Panc1 (cell line): ENCODE measurements around the gene CACFD1. TPM values are rescaled to one million over a fixed set of nuclear protein-coding genes. Genes with fewer than 3 reads are reported as not detected.

Experiments
- ATAC-seq: fragments of 200-7000 bp; cut with Tn5 transposase; 2 replicates; pipeline ENCODE4 v1.9.1; 2020; ENCODE audit warnings: mild to moderate bottlenecking, moderate library complexity
- BruUV-seq: library from RNA; stranded (reverse); fragments of 400-500 nt; replicated peaks from 2 replicates; lab custom pipeline; 2021; lab: Mats Ljungman, UMichigan
- CTCF ChIA-PET: fragments of 300-600 bp; sonication (Branson Sonifier 250); formaldehyde crosslinking; loops from one replicate; lab custom pipeline; 2022; ENCODE audit warnings: antibody characterized with exemption; lab: Charles Lee
- POLR2A ChIA-PET: fragments of 300-600 bp; sonication (Branson Sonifier 250); formaldehyde crosslinking; loops from one replicate; lab custom pipeline; 2022; ENCODE audit warnings: antibody characterized with exemption; lab: Charles Lee
- DNase-seq: peaks from one replicate; pipeline ENCODE4 v3.0.0-alpha.2; 2010; ENCODE audit warnings: low read depth, low spot score
- H3K27ac ChIP-seq: 2 replicates; pipeline ENCODE4 v1.5.1; 2011; ENCODE audit warnings: mild to moderate bottlenecking, low read length, inconsistent platforms
- H3K27me3 ChIP-seq: fragments of 200-500 bp; sonication (Bioruptor generic); 2 replicates; pipeline ENCODE4 v1.6.0; 2014; ENCODE audit warnings: low read length, inconsistent platforms; ENCODE audit not compliant: control insufficient read depth, insufficient read depth
- H3K36me3 ChIP-seq: fragments of 200-500 bp; sonication (Bioruptor generic); 2 replicates; pipeline ENCODE4 v1.5.1; 2014; ENCODE audit warnings: inconsistent platforms, mild to moderate bottlenecking, low read length, moderate library complexity; ENCODE audit not compliant: control insufficient read depth, insufficient read depth
- H3K4me1 ChIP-seq: 2 replicates; pipeline ENCODE4 v1.5.1; 2011; ENCODE audit warnings: inconsistent platforms, mild to moderate bottlenecking, low read length, moderate library complexity; ENCODE audit not compliant: control insufficient read depth, insufficient read depth
- H3K4me3 ChIP-seq, 2 experiments: 2 replicates each; pipeline ENCODE4 v1.5.1; 2011 to 2012; ENCODE audit warnings: low read depth in 2 of 2, low read length in 2 of 2, mild to moderate bottlenecking in 2 of 2, inconsistent platforms in 1 of 2, moderate library complexity in 1 of 2
- H3K9me3 ChIP-seq: fragments of 200-500 bp; sonication (Bioruptor generic); 2 replicates; pipeline ENCODE4 v1.5.1; 2014; ENCODE audit warnings: low read depth, mild to moderate bottlenecking, inconsistent platforms, low read length, moderate library complexity; ENCODE audit not compliant: control insufficient read depth, insufficient read depth
- POLR2AphosphoS5 ChIP-seq: IDR thresholded peaks from 2 replicates; pipeline ENCODE4 v1.6.1; 2012; ENCODE audit warnings: mild to moderate bottlenecking, low read depth, low read length, moderate library complexity
- SIN3A ChIP-seq: IDR thresholded peaks from 2 replicates; pipeline ENCODE4 v1.6.1; 2012; ENCODE audit warnings: low read depth, mild to moderate bottlenecking, low read length, moderate library complexity, borderline replicate concordance; ENCODE audit not compliant: insufficient read depth
- TCF7L2 ChIP-seq: IDR thresholded peaks from 2 replicates; pipeline ENCODE4 v1.6.1; 2011; ENCODE audit warnings: mild to moderate bottlenecking, low read depth, low read length, inconsistent platforms
- in situ Hi-C: cut with HindIII; loops from 2 replicates; pipeline ENCODE4 v1.10.0; 2016; ENCODE audit warnings: low sequenced_read_pairs, low pct_unique_long_range_greater_than_20kb
- intact Hi-C: fragments of 100-400 bp; cut with micrococcal nuclease; formaldehyde crosslinking; loops from one replicate; pipeline ENCODE4 v1.10.0; 2022; ENCODE audit not compliant: unreplicated experiment
- total RNA-seq: library from RNA; stranded (reverse); gene quantifications from one replicate; pipeline ENCODE4 v1.2.1, GENCODE V29; 2021; ENCODE audit not compliant: unreplicated experiment
- TF ChIP-seq, protein P1 (sequence below), 2 experiments: IDR thresholded peaks; 2 replicates each; pipeline ENCODE4 v1.6.1; 2011 to 2012; ENCODE audit warnings: low read depth in 2 of 2, control low read depth in 1 of 2, low read length in 1 of 2, mild to moderate bottlenecking in 1 of 2, moderate library complexity in 1 of 2; ENCODE audit not compliant: insufficient read depth in 1 of 2
- TF ChIP-seq, protein P2 (sequence below): fragments of 450-650 bp; IDR thresholded peaks from 2 replicates; pipeline ENCODE4 v1.5.1; 2017; ENCODE audit warnings: mild to moderate bottlenecking

The CACFD1 gene
- total RNA-seq, 1 experiment from 2014 or later, result 13.9 TPM

DNA sequence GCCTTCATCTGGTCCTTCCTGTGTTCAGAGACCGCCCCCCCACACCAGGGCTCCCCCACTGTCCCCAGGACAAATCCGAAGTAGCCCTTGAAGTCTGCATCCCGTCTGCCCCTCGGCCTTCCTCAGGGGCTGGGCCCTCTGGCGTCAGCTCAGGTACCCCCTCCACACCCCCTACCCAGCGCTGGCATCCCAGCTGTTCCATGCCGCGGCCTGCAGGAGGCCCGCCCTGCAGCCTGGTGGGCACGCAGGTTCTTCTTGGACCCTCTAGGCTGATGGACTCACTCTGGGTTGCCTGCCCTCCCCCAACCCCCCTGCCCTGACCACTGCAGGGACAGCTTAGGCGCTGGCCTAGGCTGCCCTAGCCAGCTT, 12.5 kb downstream of the CACFD1 start:
- Histone ChIP-seq H3K9me3 (no peaks in the 10 kb centered on the region), H3K27me3 (no peaks in the 10 kb centered on the region), H3K4me1 (no peaks in the 10 kb centered on the region), H3K4me3 (no peak overlapping the region), H3K27ac (no peak overlapping the region), H3K36me3 (no peaks in the 10 kb centered on the region; the same call in 1 of the 2 replicates)
- CTCF ChIA-PET, result interaction anchor here (0.7 kb wide), 1 partner anchor 14 kb away, joined by 5 read pairs; no protein-coding TSS in a partner anchor
- in situ Hi-C loops, result no loop called here
- DNase-seq (no peak), ATAC-seq (no peak)
- no TSS peak for BruUV-seq
- TF ChIP-seq TCF7L2, result no peak
- TF ChIP-seq, protein P1, sequence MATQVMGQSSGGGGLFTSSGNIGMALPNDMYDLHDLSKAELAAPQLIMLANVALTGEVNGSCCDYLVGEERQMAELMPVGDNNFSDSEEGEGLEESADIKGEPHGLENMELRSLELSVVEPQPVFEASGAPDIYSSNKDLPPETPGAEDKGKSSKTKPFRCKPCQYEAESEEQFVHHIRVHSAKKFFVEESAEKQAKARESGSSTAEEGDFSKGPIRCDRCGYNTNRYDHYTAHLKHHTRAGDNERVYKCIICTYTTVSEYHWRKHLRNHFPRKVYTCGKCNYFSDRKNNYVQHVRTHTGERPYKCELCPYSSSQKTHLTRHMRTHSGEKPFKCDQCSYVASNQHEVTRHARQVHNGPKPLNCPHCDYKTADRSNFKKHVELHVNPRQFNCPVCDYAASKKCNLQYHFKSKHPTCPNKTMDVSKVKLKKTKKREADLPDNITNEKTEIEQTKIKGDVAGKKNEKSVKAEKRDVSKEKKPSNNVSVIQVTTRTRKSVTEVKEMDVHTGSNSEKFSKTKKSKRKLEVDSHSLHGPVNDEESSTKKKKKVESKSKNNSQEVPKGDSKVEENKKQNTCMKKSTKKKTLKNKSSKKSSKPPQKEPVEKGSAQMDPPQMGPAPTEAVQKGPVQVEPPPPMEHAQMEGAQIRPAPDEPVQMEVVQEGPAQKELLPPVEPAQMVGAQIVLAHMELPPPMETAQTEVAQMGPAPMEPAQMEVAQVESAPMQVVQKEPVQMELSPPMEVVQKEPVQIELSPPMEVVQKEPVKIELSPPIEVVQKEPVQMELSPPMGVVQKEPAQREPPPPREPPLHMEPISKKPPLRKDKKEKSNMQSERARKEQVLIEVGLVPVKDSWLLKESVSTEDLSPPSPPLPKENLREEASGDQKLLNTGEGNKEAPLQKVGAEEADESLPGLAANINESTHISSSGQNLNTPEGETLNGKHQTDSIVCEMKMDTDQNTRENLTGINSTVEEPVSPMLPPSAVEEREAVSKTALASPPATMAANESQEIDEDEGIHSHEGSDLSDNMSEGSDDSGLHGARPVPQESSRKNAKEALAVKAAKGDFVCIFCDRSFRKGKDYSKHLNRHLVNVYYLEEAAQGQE (IDR thresholded peaks at IDR 0.05; ENCODE audit: insufficient read depth in 1 of 2, low read depth in 2 of 2, low read length in 1 of 2), result no peak
- TF ChIP-seq, protein P2, sequence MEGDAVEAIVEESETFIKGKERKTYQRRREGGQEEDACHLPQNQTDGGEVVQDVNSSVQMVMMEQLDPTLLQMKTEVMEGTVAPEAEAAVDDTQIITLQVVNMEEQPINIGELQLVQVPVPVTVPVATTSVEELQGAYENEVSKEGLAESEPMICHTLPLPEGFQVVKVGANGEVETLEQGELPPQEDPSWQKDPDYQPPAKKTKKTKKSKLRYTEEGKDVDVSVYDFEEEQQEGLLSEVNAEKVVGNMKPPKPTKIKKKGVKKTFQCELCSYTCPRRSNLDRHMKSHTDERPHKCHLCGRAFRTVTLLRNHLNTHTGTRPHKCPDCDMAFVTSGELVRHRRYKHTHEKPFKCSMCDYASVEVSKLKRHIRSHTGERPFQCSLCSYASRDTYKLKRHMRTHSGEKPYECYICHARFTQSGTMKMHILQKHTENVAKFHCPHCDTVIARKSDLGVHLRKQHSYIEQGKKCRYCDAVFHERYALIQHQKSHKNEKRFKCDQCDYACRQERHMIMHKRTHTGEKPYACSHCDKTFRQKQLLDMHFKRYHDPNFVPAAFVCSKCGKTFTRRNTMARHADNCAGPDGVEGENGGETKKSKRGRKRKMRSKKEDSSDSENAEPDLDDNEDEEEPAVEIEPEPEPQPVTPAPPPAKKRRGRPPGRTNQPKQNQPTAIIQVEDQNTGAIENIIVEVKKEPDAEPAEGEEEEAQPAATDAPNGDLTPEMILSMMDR, result no peak
- TF ChIP-seq POLR2AphosphoS5, result no peak
- TF ChIP-seq SIN3A, result no peak
- POLR2A ChIA-PET, result no interaction called here
- intact Hi-C loops, result no loop called here

DNA sequence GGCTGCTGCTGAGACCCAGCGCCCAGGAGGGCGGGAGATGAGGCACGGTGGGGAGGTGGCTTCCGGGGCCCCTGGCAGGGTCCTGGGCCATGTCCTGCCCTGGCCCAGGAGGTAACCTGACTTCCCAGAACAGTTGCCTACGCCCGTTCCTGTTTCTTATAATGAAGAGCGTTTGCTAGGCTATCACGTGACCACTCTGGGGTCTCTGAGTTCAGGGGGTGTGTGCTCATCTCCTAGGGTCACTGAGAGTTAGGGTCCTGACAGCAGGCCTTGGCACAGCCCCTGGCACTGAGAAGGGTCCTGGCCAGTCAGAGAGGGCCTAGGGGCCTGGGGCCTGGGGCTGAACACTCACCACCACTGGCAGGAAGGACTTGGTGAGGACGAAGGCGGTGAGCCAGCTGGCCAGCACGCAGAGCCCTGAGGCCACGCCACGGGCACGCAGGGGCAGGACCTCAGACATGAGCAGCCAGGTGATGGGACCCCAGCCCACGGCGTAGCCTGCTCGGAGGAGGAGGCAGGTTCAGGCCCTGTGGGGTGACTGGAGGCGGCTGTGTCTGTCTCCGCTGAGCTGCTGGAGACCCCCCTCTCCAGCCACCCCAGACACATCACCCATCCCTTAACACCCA, 13.1 kb downstream of the CACFD1 start:
- ChIA-PET CTCF (interaction anchor here (0.7 kb wide), 1 partner anchor 15 kb away, joined by 5 read pairs; no protein-coding TSS in a partner anchor), POLR2A (no interaction called here)
- Histone ChIP-seq H3K27me3 (no peaks in the 10 kb centered on the region), H3K4me1 (peaks cover 2% of the 10 kb centered on the region), H3K36me3 (no peaks in the 10 kb centered on the region; the same call in 1 of the 2 replicates), H3K9me3 (no peaks in the 10 kb centered on the region), H3K4me3 (no peak overlapping the region), H3K27ac (no peak overlapping the region)
- no peak for ATAC-seq
- no peak for DNase-seq
- intact Hi-C loops, result no loop called here
- BruUV-seq, result no TSS peak
- TF ChIP-seq, protein P2, result no peak
- TF ChIP-seq, protein P1 (IDR thresholded peaks at IDR 0.05; ENCODE audit: insufficient read depth in 1 of 2, low read depth in 2 of 2, low read length in 1 of 2), result no peak
- TF ChIP-seq TCF7L2, result no peak
- TF ChIP-seq SIN3A, result no peak
- TF ChIP-seq POLR2AphosphoS5, result no peak
- in situ Hi-C loops, result no loop called here
